Pancreas (tissue), 10 donors: Measurements from ENCODE around the gene PBRM1. TPM values are rescaled to one million over a fixed set of nuclear protein-coding genes. Genes with fewer than 3 reads are reported as not detected.
"Not testable (repeated sequence)": the region's sequence is repeated elsewhere in the genome, so short reads cannot be mapped to it uniquely, and the experiment has no call there.

Experiments
- ATAC-seq, 4 donors: fragments of 200-7000 bp; cut with Tn5 transposase; one replicate each; pipeline versions ENCODE4 v1.8.0 to v1.9.1; 2020; ENCODE audit warnings: mild to moderate bottlenecking in 4 of 4, moderate library complexity in 4 of 4
- DNase-seq, 6 donors: peaks; one replicate each; pipeline ENCODE4 v3.0.0-alpha.2; 2020
- FAIRE-seq: peaks from 2 replicates; lab custom pipeline; 2012; peaks lifted over from hg19 to GRCh38; lab: Jason Lieb, UNC
- H3K27ac ChIP-seq, 4 donors: fragments of 200-600 bp; sonication (generic); 1 replicate in 3 of 4; 2 replicates in 1 of 4; pipeline versions ENCODE4 v1.5.0 to v1.8.0; 2020
- H3K27me3 ChIP-seq, 4 donors: fragments of 200-600 bp; one replicate each; pipeline ENCODE4 v1.8.0; 2021
- H3K36me3 ChIP-seq, 3 donors: fragments of 200-600 bp; sonication (generic) in 1 of 3; one replicate each; pipeline versions ENCODE4 v1.5.0 to v1.8.0; 2020 to 2021
- H3K4me1 ChIP-seq, 3 donors: fragments of 200-600 bp; one replicate each; pipeline ENCODE4 v1.8.0; 2021
- H3K4me3 ChIP-seq, 4 donors: fragments of 200-600 bp; sonication (generic) in 2 of 4; one replicate each; pipeline versions ENCODE4 v1.5.0 to v1.8.0; 2020 to 2021
- H3K9me3 ChIP-seq, 4 donors: fragments of 200-600 bp; one replicate each; pipeline ENCODE4 v1.8.0; 2021
- CTCF ChIP-seq, 4 donors: fragments of 200-600 bp; sonication (generic) in 3 of 4; IDR thresholded peaks; one replicate each; pipeline versions ENCODE4 v1.5.0 to v1.8.0; 2021; ENCODE audit warnings: antibody characterized with exemption in 4 of 4
- WGBS, 2 donors: extraction: QIAGEN DNeasy Blood & Tissue Kit; methylation state at CpG; one replicate each; pipeline ENCODE4 v1.1.7; 2013; 5-methylcytosine and 5-hydroxymethylcytosine counted together
- intact Hi-C, 3 donors: fragments of 100-400 bp; cut with DNase I; formaldehyde crosslinking; loops; one replicate each; pipeline versions ENCODE4 v1.11.1 to v1.14.2; 2022
- polyA plus RNA-seq, 2 donors: library from polyadenylated mRNA; stranded (reverse); fragments of 200-250 nt; gene quantifications; one replicate each; pipeline ENCODE4 v1.2.3, GENCODE V29; 2013
- total RNA-seq, 6 donors: library from RNA; stranded (reverse); fragmentation: NEBNext Ultra II Directional in 4 of 6; extraction: Animal tissue kit (Norgen Biotek cat#: 25700) in 4 of 6; gene quantifications; one replicate each; pipeline versions ENCODE4 v1.2.1 to v1.2.4, GENCODE V29; 2021 to 2023
- donor health status: healthy with polysubstance abuse.
- donor health status: DM: no; HTN: no; CAD: no; lungs with moderate emphysema.
- donor health status: DM: no; HTN: no; CAD: no.
- donor health status: control.
- donor health status: control.
- donor health status: Bipolar disorder and iron deficiency.
- donor health status: DM: yes; HTN: yes; CAD: no.
- donor health status: DM: no; HTN: no; CAD: no.
- donor health status: DM: no; HTN: no; CAD: no.
- donor health status: DM: yes; HTN: yes; CAD: no.

The PBRM1 gene
- total and polyA plus RNA-seq, 8 donors = 7.4 to 34.9 (median 22.5) TPM

GRCh38 chr3:52528586-52529375, 156.9 kb downstream of the PBRM1 start:
- H3K9me3 ChIP-seq = no peaks in the 10 kb centered on the region
- no peak for TF ChIP-seq CTCF (IDR thresholded peaks at IDR 0.05)
- no peaks in the 10 kb centered on the region for H3K4me1 ChIP-seq
- H3K36me3 ChIP-seq = no peaks in the 10 kb centered on the region
- peak in 4 of 6 donors; percentile 15 to 58 (median 47) for DNase-seq
- WGBS, 2 donors = 93% methylated on average over 25 of the region's 25 CpGs
- ATAC-seq = no peak
- no peak for FAIRE-seq
- no peak overlapping the region for H3K4me3 ChIP-seq
- intact Hi-C loops = no loop called here
- H3K27ac ChIP-seq = no peak overlapping the region
- H3K27me3 ChIP-seq = no peaks in the 10 kb centered on the region

- FAIRE-seq = no peak
Observed at GRCh38 chr3:52527732-52528585, 157.8 kb downstream of the PBRM1 start.

GRCh38 chr3:52527039-52527731, 158.5 kb downstream of the PBRM1 start:
- DNase-seq (peak in 3 of 6 donors; percentile 12 to 47 (median 30)), FAIRE-seq (no peak), ATAC-seq (no peak)
- Histone ChIP-seq H3K36me3 (no peaks in the 10 kb centered on the region), H3K27ac (no peak overlapping the region), H3K4me3 (no peak overlapping the region), H3K4me1 (no peaks in the 10 kb centered on the region), H3K27me3 (no peaks in the 10 kb centered on the region), H3K9me3 (no peaks in the 10 kb centered on the region)
- no peak for TF ChIP-seq CTCF (IDR thresholded peaks at IDR 0.05)
- WGBS, 2 donors = 96 to 97% methylated on average over 14 of the region's 14 CpGs
- intact Hi-C loops = no loop called here

More at GRCh38 chr3:52527732-52528585, 157.8 kb downstream of the PBRM1 start:
- no peaks in the 10 kb centered on the region for H3K27me3 ChIP-seq
- WGBS, 2 donors = 82 to 85% methylated on average over 18 of the region's 18 CpGs
- H3K4me1 ChIP-seq = no peaks in the 10 kb centered on the region
- ATAC-seq (no peak), DNase-seq (peak in 4 of 6 donors; percentile 12 to 59 (median 31))
- H3K36me3 ChIP-seq = no peaks in the 10 kb centered on the region
- intact Hi-C loops = no loop called here
- no peak overlapping the region for H3K4me3 ChIP-seq
- no peaks in the 10 kb centered on the region for H3K9me3 ChIP-seq
- H3K27ac ChIP-seq = no peak overlapping the region
- TF ChIP-seq CTCF (IDR thresholded peaks at IDR 0.05) = no peak

- H3K4me1 ChIP-seq, H3K9me3 ChIP-seq, H3K4me3 ChIP-seq, H3K27me3 ChIP-seq, intact Hi-C loops, ATAC-seq, FAIRE-seq, H3K36me3 ChIP-seq, H3K27ac ChIP-seq: not testable (repeated sequence)
- 94 to 95% methylated on average over 5 of the region's 5 CpGs for WGBS, 2 donors
- peak in 1 of 6 donors; percentile 24 for DNase-seq
Observed at GRCh38 chr3:52526671-52527038, 159.1 kb downstream of the PBRM1 start.
